GM23248 (cell line): ENCODE results near the gene HECTD4. TPM values are rescaled to one million over a fixed set of nuclear protein-coding genes. Genes with fewer than 3 reads are reported as not detected.
A peak's percentile ranks its signal among the peaks of the same experiment; 100 is the strongest.

Experiments used
- DNase-seq: peaks from one replicate; pipeline ENCODE4 v3.0.0-alpha.2; 2015
- H2AFZ ChIP-seq: fragments of 200-600 bp; sonication (generic); 2 replicates; pipeline ENCODE4 v1.6.1; 2016; ENCODE audit warnings: antibody characterized with exemption
- H3F3A ChIP-seq: fragments of 200-600 bp; sonication (generic); 2 replicates; pipeline ENCODE4 v1.6.1; 2016; ENCODE audit warnings: mild to moderate bottlenecking, antibody characterized with exemption, mixed run types; ENCODE audit not compliant: insufficient read depth
- H3K27ac ChIP-seq: fragments of 200-600 bp; sonication (generic); 2 replicates; pipeline ENCODE4 v1.5.1; 2016; ENCODE audit warnings: mild to moderate bottlenecking
- H3K27me3 ChIP-seq: fragments of 200-600 bp; sonication (generic); replicated peaks from 2 replicates; pipeline ENCODE4 v1.6.1; 2016; ENCODE audit warnings: mild to moderate bottlenecking; ENCODE audit not compliant: insufficient read depth
- H3K36me3 ChIP-seq: fragments of 200-600 bp; sonication (generic); 2 replicates; pipeline ENCODE4 v1.6.1; 2016; ENCODE audit warnings: low read depth, mild to moderate bottlenecking
- H3K4me1 ChIP-seq: fragments of 200-600 bp; sonication (generic); 2 replicates; pipeline ENCODE4 v1.6.1; 2016; ENCODE audit warnings: mild to moderate bottlenecking; ENCODE audit not compliant: insufficient read depth
- H3K4me2 ChIP-seq: fragments of 200-600 bp; sonication (generic); one replicate; pipeline ENCODE4 v1.6.1; 2016; ENCODE audit warnings: mild to moderate bottlenecking; ENCODE audit not compliant: unreplicated experiment
- H3K4me3 ChIP-seq: fragments of 200-600 bp; sonication (generic); 2 replicates; pipeline ENCODE4 v1.5.1; 2016; ENCODE audit warnings: mild to moderate bottlenecking
- H3K79me2 ChIP-seq: fragments of 200-600 bp; sonication (generic); 2 replicates; pipeline ENCODE4 v1.6.1; 2016; ENCODE audit warnings: mild to moderate bottlenecking; ENCODE audit not compliant: insufficient read depth
- H3K9ac ChIP-seq: fragments of 200-600 bp; sonication (generic); 2 replicates; pipeline ENCODE4 v1.6.1; 2016; ENCODE audit warnings: mild to moderate bottlenecking
- H3K9me2 ChIP-seq: fragments of 200-600 bp; sonication (generic); 2 replicates; pipeline ENCODE4 v1.6.1; 2016; ENCODE audit warnings: mixed run types, mild to moderate bottlenecking, moderate library complexity; ENCODE audit not compliant: insufficient read depth
- H3K9me3 ChIP-seq: fragments of 200-600 bp; sonication (generic); one replicate; pipeline ENCODE4 v1.6.1; 2017; ENCODE audit warnings: low read depth
- H4K20me1 ChIP-seq: fragments of 200-600 bp; sonication (generic); 2 replicates; pipeline ENCODE4 v1.6.0; 2016; ENCODE audit not compliant: insufficient read depth
- EZH2 ChIP-seq: fragments of 200-600 bp; sonication (generic); IDR thresholded peaks from 2 replicates; pipeline ENCODE4 v1.6.1; 2018; ENCODE audit warnings: antibody characterized with exemption, mild to moderate bottlenecking; ENCODE audit not compliant: insufficient read depth, poor library complexity, severe bottlenecking
- EZH2phosphoT487 ChIP-seq: fragments of 200-600 bp; sonication (generic); IDR thresholded peaks from 2 replicates; pipeline ENCODE4 v1.6.1; 2018; ENCODE audit warnings: antibody characterized with exemption, moderate library complexity, mild to moderate bottlenecking, low read depth; ENCODE audit not compliant: insufficient read depth
- WGBS, 2 experiments: methylation state at CpG; one replicate each; pipeline ENCODE4 v1.1.6; 2015 to 2017; ENCODE audit warnings: low lambda C conversion rate in 2 of 2, low coverage in 1 of 2; ENCODE audit errors: missing lambda C conversion rate in 2 of 2; 5-methylcytosine and 5-hydroxymethylcytosine counted together
- in situ Hi-C: fragments of 300-500 bp; cut with MboI; formaldehyde crosslinking; loops from 2 replicates; pipeline ENCODE4 v1.15.0; 2020
- polyA plus RNA-seq: library from polyadenylated mRNA; unstranded; fragments of >200 nt; fragmentation: Nextera tagmentation; extraction: Ambion mirVana; gene quantifications from 2 replicates; pipeline ENCODE4 v1.2.1, GENCODE V29; 2016
- total RNA-seq: library from RNA; depleted of rRNA; stranded (reverse); fragments of >200 nt; shearing (Covaris generic); gene quantifications from 2 replicates; pipeline ENCODE4 v1.2.3, GENCODE V29; 2014

HECTD4 gene
- total and polyA plus RNA-seq, 2 experiments from 2014 or later, result 7.5 to 8.9 TPM

DNA sequence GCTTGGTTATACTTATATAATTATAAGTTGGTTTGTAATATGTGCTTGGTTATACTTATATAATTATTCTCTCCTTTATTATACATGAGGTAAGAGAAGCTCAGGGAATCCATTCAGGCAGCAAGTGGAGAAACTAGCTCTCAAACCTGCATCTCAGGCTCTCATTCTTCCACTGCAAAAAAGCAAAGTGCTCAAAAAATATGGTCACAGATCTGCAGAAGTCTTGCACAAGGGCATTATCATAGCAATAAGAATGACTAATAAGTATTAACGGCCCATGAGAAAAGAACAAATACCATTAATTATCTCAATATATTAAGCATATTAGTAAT, 257.3 kb downstream of the HECTD4 start:
- H3K4me1 ChIP-seq, result peaks cover 52% of the 10 kb centered on the region
- H4K20me1 ChIP-seq, result no peaks in the 10 kb centered on the region
- peak overlapping the region; percentile 88 for H3K27ac ChIP-seq
- WGBS, 2 experiments, result 0 to 3% methylated on average over 1 of the region's 1 CpG
- H2AFZ ChIP-seq, result peak overlapping the region; percentile 3; the same call in 1 of the 2 replicates
- no peaks in the 10 kb centered on the region for H3K9me3 ChIP-seq
- DNase-seq, result no peak
- no peaks in the 10 kb centered on the region for H3K9me2 ChIP-seq
- H3K36me3 ChIP-seq, result no peaks in the 10 kb centered on the region
- in situ Hi-C loops, result no loop called here
- peak overlapping the region; percentile 86 for H3K4me3 ChIP-seq
- no peak overlapping the region for H3K9ac ChIP-seq
- peak overlapping the region; percentile 67 for H3K4me2 ChIP-seq
- TF ChIP-seq EZH2phosphoT487 (no peak), EZH2 (no peak)
- no peaks in the 10 kb centered on the region for H3K27me3 ChIP-seq
- peaks cover 15% of the 10 kb centered on the region; the same call in 1 of the 2 replicates for H3F3A ChIP-seq
- H3K79me2 ChIP-seq, result peaks cover 44% of the 10 kb centered on the region

DNA sequence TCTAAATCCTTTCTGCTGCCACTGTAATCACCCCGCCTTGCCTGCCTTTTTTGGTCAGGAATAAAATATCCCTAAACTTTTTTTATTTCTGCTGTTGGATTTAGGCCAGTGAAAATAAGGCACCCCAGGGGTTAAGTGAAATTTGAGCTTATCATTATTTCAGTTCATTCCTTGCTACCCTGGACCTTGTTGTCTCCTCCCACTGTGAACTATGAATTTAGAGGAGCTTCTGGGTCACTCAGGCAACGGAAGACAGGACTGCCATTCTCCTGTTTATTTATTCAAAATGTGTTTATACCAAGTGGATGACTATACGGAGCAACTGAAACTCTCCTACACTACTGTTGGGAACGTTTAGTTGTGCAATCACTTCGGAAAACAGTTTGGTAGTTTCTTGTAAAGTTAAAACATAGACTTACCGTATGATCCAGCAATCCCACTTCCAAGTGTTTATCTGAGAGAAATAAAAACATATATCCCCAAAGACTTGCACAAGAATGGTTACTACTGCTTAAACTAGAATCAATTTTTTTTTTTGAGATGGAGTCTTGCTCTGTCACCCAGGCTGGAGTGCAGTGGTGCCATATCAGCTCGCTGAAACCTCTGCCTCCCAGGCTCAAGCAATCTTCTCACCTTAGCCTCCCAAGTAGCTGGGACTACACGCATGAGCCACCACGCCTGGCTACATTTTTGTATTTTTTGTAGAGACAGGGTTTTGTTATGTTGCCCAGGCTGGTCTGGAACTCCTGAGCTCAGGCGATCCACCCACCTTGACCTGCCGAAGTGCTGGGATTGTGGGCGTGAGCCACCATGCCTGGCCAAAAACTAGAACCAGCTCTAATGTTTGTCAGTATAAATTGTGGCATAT, 259.2 kb downstream of the HECTD4 start:
- Histone ChIP-seq H3K4me1 (peaks cover 38% of the 10 kb centered on the region), H3K27ac (peak overlapping the region; percentile 55), H2AFZ (peak overlapping the region; percentile 68), H3K9me2 (no peaks in the 10 kb centered on the region), H3K36me3 (no peaks in the 10 kb centered on the region), H3F3A (peaks cover 15% of the 10 kb centered on the region; the same call in 1 of the 2 replicates), H3K4me3 (no peak overlapping the region), H3K9me3 (no peaks in the 10 kb centered on the region), H3K27me3 (no peaks in the 10 kb centered on the region), H3K4me2 (peak overlapping the region; percentile 37), H3K79me2 (peaks cover 26% of the 10 kb centered on the region), H4K20me1 (no peaks in the 10 kb centered on the region), H3K9ac (0 out of 2 replicates have a peak overlapping the region, but pooled peaks have one; percentile 1)
- 53 to 57% methylated on average over 12 of the region's 12 CpGs for WGBS, 2 experiments
- in situ Hi-C loops, result no loop called here
- peak; percentile 75 for DNase-seq
- TF ChIP-seq EZH2phosphoT487 (no peak), EZH2 (no peak)

DNA sequence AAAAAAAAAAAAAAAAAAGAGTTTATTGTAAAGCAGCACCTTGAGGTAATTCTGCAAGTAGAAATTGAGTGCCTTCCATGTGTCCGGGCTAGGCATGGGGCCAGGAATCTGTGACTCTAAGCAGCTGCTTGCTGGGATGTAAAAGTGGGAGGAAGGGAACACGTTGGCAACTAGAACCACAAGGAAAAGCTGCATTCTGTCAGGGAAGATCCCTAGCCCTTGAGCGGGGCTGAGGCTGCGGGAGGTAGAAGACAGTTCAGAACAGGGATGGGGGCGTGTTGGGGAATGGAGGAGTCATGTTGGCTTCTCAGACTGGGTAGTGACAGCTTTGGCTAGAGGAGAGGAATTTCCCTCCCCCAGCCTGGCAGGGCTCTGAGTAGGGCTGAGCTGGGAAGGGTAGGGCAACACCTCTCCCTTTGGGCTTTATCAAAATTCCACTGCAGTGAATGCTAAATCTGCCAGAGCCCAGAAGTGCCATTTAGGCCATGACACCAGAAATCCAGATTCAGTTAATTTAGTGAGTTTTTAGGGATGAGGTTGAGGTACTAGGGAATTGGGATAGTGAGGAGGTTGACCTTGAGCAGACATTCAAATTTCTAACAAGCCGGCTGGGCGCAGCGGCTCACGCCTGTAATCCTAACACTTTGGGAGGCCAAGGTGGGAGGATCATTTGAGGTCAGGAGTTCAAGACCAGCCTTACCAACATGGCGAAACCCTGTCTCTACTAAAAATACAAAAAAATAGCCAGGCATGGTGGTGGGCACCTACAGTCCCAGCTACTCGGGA, 260.3 kb downstream of the HECTD4 start:
- H3K9me3 ChIP-seq, result no peaks in the 10 kb centered on the region
- H4K20me1 ChIP-seq, result no peaks in the 10 kb centered on the region
- H3K79me2 ChIP-seq, result peaks cover 15% of the 10 kb centered on the region
- H3K9ac ChIP-seq, result peak overlapping the region; percentile 17
- in situ Hi-C loops, result no loop called here
- DNase-seq, result peak; percentile 86
- no peak for TF ChIP-seq EZH2
- TF ChIP-seq EZH2phosphoT487, result no peak
- 46 to 50% methylated on average over 11 of the region's 11 CpGs for WGBS, 2 experiments
- H2AFZ ChIP-seq, result peak overlapping the region; percentile 33
- H3K9me2 ChIP-seq, result no peaks in the 10 kb centered on the region
- no peaks in the 10 kb centered on the region for H3K27me3 ChIP-seq
- peaks cover 42% of the 10 kb centered on the region for H3K4me1 ChIP-seq
- no peaks in the 10 kb centered on the region for H3K36me3 ChIP-seq
- peak overlapping the region; percentile 33; the same call in 1 of the 2 replicates for H3K4me3 ChIP-seq
- H3K4me2 ChIP-seq, result peak overlapping the region; percentile 37
- peaks cover 22% of the 10 kb centered on the region; the same call in 1 of the 2 replicates for H3F3A ChIP-seq
- peak overlapping the region; percentile 55 for H3K27ac ChIP-seq

DNA sequence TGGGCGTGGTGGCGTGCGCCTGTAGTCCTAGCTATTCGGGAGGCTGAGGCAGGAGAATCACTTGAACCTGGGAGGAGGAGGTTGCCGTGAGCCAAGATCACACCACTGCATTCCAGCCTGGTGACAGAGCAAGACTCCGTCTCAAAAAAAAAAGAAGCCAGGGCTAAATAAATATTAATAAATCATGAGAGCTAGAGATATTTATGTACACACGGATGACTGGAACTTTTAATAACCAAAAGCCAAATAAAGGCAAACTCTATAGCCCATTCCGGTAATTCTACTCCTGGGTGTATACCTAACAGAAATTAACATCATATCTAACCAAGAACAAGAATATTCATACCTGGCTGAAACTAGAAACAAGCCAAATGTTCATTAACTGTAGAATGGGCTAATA, 264.5 kb downstream of the HECTD4 start:
- H3K4me3 ChIP-seq, result no peak overlapping the region
- H2AFZ ChIP-seq, result peak overlapping the region; percentile 73
- H4K20me1 ChIP-seq, result no peaks in the 10 kb centered on the region
- peaks cover 13% of the 10 kb centered on the region; the same call in 1 of the 2 replicates for H3F3A ChIP-seq
- no peak overlapping the region for H3K9ac ChIP-seq
- no peaks in the 10 kb centered on the region for H3K27me3 ChIP-seq
- peak overlapping the region; percentile 73; the same call in 1 of the 2 replicates for H3K27ac ChIP-seq
- H3K4me1 ChIP-seq, result peaks cover 28% of the 10 kb centered on the region
- H3K9me2 ChIP-seq, result no peaks in the 10 kb centered on the region
- 64 to 65% methylated on average over 8 of the region's 8 CpGs for WGBS, 2 experiments
- no peaks in the 10 kb centered on the region for H3K9me3 ChIP-seq
- no peak for TF ChIP-seq EZH2
- no peak for TF ChIP-seq EZH2phosphoT487
- no peaks in the 10 kb centered on the region for H3K36me3 ChIP-seq
- H3K79me2 ChIP-seq, result no peaks in the 10 kb centered on the region
- DNase-seq, result no peak
- in situ Hi-C loops, result no loop called here
- H3K4me2 ChIP-seq, result peak overlapping the region; percentile 35
